Measurements from ENCODE around the gene GLIS1.

GLIS1 gene

DNA sequence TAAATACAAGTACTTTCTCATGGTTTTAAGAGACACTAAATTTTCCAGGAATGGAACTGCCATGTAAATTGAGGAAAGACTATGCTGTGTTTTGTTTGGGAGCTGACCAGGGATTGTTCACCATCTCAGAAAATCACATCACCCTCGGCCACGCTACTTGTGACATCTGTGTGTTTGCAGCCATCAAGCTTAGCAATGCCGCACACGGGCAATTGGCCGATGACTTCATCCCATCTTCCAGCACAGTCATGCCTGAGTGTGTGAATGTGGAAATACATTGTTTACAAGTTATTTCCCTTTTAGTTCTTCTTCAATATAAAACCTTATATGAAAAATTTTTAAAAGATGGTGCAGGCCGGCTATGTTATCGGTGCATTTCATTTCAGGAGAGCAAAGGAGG, 121.6 kb downstream of the GLIS1 start:
- H3K4me2 ChIP-seq (ENCODE audit: low read depth, low read length), result no peak overlapping the region

DNA sequence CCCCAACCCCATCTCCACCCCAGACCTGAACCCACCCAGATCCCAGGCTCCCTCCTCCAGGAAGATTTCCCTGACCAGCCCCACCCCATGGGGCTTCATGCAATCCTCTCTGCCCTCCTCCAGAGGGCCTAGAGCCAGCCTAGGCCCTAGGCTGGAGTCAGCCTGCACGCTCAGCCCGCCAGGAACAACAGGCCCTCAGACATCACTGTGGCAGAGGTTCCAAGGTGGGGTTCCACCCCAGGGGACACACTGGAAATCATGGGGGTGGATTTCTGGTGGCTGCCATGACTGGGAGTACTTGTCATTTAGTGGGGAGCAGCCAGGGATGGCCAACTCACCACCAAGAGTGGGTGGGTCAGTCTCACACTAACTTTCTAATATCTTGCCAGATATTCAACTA, 122.0 kb downstream of the GLIS1 start:
- no peak overlapping the region for H3K4me3 ChIP-seq (ENCODE audit: low read length)
- no peaks in the 10 kb centered on the region for H3K79me2 ChIP-seq (ENCODE audit: low read length)
- no peaks in the 10 kb centered on the region for H3F3A ChIP-seq (ENCODE audit: insufficient read depth, low read length)
- H3K27ac ChIP-seq (ENCODE audit: low read length), result no peak overlapping the region
- no peak overlapping the region for H2AFZ ChIP-seq (ENCODE audit: low read length)
- no peaks in the 10 kb centered on the region for H3K36me3 ChIP-seq (replicated peaks; ENCODE audit: insufficient read depth, low read length)
- H3K9ac ChIP-seq (ENCODE audit: low read length), result no peak overlapping the region
- TF ChIP-seq, protein P1, sequence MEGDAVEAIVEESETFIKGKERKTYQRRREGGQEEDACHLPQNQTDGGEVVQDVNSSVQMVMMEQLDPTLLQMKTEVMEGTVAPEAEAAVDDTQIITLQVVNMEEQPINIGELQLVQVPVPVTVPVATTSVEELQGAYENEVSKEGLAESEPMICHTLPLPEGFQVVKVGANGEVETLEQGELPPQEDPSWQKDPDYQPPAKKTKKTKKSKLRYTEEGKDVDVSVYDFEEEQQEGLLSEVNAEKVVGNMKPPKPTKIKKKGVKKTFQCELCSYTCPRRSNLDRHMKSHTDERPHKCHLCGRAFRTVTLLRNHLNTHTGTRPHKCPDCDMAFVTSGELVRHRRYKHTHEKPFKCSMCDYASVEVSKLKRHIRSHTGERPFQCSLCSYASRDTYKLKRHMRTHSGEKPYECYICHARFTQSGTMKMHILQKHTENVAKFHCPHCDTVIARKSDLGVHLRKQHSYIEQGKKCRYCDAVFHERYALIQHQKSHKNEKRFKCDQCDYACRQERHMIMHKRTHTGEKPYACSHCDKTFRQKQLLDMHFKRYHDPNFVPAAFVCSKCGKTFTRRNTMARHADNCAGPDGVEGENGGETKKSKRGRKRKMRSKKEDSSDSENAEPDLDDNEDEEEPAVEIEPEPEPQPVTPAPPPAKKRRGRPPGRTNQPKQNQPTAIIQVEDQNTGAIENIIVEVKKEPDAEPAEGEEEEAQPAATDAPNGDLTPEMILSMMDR (IDR thresholded peaks at IDR 0.05; ENCODE audit: low read length), result no peak
- TF ChIP-seq EZH2phosphoT487 (IDR thresholded peaks at IDR 0.05; ENCODE audit: low read length) (no peak), EZH2 (optimal IDR thresholded peaks at IDR 0.05; ENCODE audit: low read depth, low read length) (no peak)
- no peak overlapping the region for H3K4me2 ChIP-seq (ENCODE audit: low read depth, low read length)
- DNase-seq, result no peak
- no peaks in the 10 kb centered on the region for H3K9me3 ChIP-seq (replicated peaks; ENCODE audit: insufficient read depth, low read length)
- H4K20me1 ChIP-seq (ENCODE audit: insufficient read depth, low read length), result no peaks in the 10 kb centered on the region
- no peaks in the 10 kb centered on the region for H3K4me1 ChIP-seq (ENCODE audit: low read length)
- no peaks in the 10 kb centered on the region for H3K27me3 ChIP-seq (replicated peaks; ENCODE audit: insufficient read depth, low read length)
- no peaks in the 10 kb centered on the region for H3K9me2 ChIP-seq (replicated peaks; ENCODE audit: insufficient read depth, low read length)

More for the DNA sequence above, 121.6 kb downstream of the GLIS1 start:
- Histone ChIP-seq H3K9me3 (replicated peaks; ENCODE audit: insufficient read depth, low read length) (no peaks in the 10 kb centered on the region), H3K27me3 (replicated peaks; ENCODE audit: insufficient read depth, low read length) (no peaks in the 10 kb centered on the region), H4K20me1 (ENCODE audit: insufficient read depth, low read length) (no peaks in the 10 kb centered on the region), H2AFZ (ENCODE audit: low read length) (no peak overlapping the region), H3K36me3 (replicated peaks; ENCODE audit: insufficient read depth, low read length) (no peaks in the 10 kb centered on the region), H3K9me2 (replicated peaks; ENCODE audit: insufficient read depth, low read length) (no peaks in the 10 kb centered on the region), H3K4me1 (ENCODE audit: low read length) (no peaks in the 10 kb centered on the region), H3K79me2 (ENCODE audit: low read length) (no peaks in the 10 kb centered on the region), H3K27ac (ENCODE audit: low read length) (no peak overlapping the region), H3F3A (ENCODE audit: insufficient read depth, low read length) (no peaks in the 10 kb centered on the region), H3K4me3 (ENCODE audit: low read length) (no peak overlapping the region), H3K9ac (ENCODE audit: low read length) (no peak overlapping the region)
- TF ChIP-seq EZH2 (optimal IDR thresholded peaks at IDR 0.05; ENCODE audit: low read depth, low read length) (no peak), EZH2phosphoT487 (IDR thresholded peaks at IDR 0.05; ENCODE audit: low read length) (no peak)
- TF ChIP-seq, protein P1 (IDR thresholded peaks at IDR 0.05; ENCODE audit: low read length), result no peak
- DNase-seq, result no peak

DNA sequence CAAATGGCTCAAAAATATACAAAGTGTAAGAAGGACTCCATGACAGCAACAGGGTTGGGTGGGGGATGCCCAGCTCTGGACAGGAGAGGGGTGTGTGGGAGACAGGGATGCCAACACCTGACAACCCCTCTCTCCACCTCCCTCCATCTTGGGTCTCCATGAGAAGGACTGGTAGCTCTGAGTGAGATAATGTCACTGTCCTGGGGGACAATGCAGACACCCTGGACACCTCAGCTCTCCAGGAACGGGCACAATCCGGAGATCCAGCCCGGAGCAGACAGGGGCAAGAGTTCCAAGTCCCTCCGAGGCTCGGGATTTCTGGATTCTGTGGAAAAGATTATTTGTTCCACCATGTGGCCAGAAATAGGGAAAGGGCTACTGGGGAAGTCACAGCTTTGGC, 122.5 kb downstream of the GLIS1 start:
- no peak overlapping the region for H3K27ac ChIP-seq (ENCODE audit: low read length)
- no peaks in the 10 kb centered on the region for H3K79me2 ChIP-seq (ENCODE audit: low read length)
- no peak overlapping the region for H3K9ac ChIP-seq (ENCODE audit: low read length)
- H3K9me3 ChIP-seq (replicated peaks; ENCODE audit: insufficient read depth, low read length), result no peaks in the 10 kb centered on the region
- no peaks in the 10 kb centered on the region for H3K36me3 ChIP-seq (replicated peaks; ENCODE audit: insufficient read depth, low read length)
- H4K20me1 ChIP-seq (ENCODE audit: insufficient read depth, low read length), result no peaks in the 10 kb centered on the region
- no peak overlapping the region for H3K4me2 ChIP-seq (ENCODE audit: low read depth, low read length)
- no peaks in the 10 kb centered on the region for H3K27me3 ChIP-seq (replicated peaks; ENCODE audit: insufficient read depth, low read length)
- no peaks in the 10 kb centered on the region for H3K9me2 ChIP-seq (replicated peaks; ENCODE audit: insufficient read depth, low read length)
- DNase-seq, result no peak
- H3F3A ChIP-seq (ENCODE audit: insufficient read depth, low read length), result no peaks in the 10 kb centered on the region
- no peak overlapping the region for H2AFZ ChIP-seq (ENCODE audit: low read length)
- TF ChIP-seq, protein P1 (IDR thresholded peaks at IDR 0.05; ENCODE audit: low read length), result no peak
- no peak for TF ChIP-seq EZH2phosphoT487 (IDR thresholded peaks at IDR 0.05; ENCODE audit: low read length)
- no peak for TF ChIP-seq EZH2 (optimal IDR thresholded peaks at IDR 0.05; ENCODE audit: low read depth, low read length)
- H3K4me3 ChIP-seq (ENCODE audit: low read length), result no peak overlapping the region
- H3K4me1 ChIP-seq (ENCODE audit: low read length), result no peaks in the 10 kb centered on the region
